ENCODE data around the gene HS3ST3B1.
A peak's percentile ranks its signal among the peaks of the same experiment; 100 is the strongest.

The HS3ST3B1 gene

DNA sequence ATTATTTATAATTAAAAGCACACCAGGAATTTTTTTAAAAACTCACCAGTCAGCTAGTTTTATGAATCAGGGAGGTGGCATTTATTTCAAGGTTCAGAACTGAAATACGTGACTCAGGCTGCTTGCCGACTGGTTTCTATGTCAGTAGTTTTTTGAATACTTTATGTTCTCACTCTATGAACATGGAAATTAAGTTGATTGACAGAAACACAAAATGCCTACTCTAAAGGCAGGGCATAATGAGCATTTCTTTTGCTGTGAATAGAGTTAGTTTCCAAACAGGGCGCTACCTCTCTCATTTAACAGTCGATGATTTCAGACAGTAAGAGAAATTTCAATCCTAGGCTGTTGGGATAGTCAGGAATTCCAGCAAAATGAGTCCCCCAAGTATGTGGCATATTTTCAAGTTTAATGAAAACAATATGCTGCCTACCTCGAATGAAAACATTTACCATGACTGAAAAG is 6.7 kb downstream of the HS3ST3B1 start:
- TF ChIP-seq, protein P1, sequence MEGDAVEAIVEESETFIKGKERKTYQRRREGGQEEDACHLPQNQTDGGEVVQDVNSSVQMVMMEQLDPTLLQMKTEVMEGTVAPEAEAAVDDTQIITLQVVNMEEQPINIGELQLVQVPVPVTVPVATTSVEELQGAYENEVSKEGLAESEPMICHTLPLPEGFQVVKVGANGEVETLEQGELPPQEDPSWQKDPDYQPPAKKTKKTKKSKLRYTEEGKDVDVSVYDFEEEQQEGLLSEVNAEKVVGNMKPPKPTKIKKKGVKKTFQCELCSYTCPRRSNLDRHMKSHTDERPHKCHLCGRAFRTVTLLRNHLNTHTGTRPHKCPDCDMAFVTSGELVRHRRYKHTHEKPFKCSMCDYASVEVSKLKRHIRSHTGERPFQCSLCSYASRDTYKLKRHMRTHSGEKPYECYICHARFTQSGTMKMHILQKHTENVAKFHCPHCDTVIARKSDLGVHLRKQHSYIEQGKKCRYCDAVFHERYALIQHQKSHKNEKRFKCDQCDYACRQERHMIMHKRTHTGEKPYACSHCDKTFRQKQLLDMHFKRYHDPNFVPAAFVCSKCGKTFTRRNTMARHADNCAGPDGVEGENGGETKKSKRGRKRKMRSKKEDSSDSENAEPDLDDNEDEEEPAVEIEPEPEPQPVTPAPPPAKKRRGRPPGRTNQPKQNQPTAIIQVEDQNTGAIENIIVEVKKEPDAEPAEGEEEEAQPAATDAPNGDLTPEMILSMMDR (IDR thresholded peaks at IDR 0.05; ENCODE audit: low read depth, low read length, missing control alignments) = no peak
- H3K4me3 ChIP-seq (replicated peaks; ENCODE audit: low read depth, low read length) = peak overlapping the region; percentile 40; the same call in 1 of the 2 replicates
- DNase-seq (ENCODE audit: extremely low read depth, low read depth) = no peak

DNA sequence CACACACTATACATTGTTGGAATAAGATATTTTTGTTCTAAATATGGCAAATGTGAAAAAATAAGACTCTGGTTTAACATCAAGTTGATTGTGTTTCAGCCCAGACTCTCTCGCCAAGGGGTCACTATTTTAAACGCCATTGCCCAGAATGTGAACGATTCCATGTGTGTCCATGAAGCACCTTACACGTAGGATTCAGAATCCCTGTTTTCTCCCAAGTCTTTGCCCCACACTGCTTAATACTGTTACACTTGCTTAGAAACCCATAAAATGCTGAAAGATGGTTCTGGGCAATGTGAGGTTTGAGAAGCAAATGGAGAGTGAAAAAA is 7.7 kb downstream of the HS3ST3B1 start:
- TF ChIP-seq, protein P1 (IDR thresholded peaks at IDR 0.05; ENCODE audit: low read depth, low read length, missing control alignments) = no peak
- H3K4me3 ChIP-seq (replicated peaks; ENCODE audit: low read depth, low read length) = peak overlapping the region; percentile 40
- no peak for DNase-seq (ENCODE audit: extremely low read depth, low read depth)

DNA sequence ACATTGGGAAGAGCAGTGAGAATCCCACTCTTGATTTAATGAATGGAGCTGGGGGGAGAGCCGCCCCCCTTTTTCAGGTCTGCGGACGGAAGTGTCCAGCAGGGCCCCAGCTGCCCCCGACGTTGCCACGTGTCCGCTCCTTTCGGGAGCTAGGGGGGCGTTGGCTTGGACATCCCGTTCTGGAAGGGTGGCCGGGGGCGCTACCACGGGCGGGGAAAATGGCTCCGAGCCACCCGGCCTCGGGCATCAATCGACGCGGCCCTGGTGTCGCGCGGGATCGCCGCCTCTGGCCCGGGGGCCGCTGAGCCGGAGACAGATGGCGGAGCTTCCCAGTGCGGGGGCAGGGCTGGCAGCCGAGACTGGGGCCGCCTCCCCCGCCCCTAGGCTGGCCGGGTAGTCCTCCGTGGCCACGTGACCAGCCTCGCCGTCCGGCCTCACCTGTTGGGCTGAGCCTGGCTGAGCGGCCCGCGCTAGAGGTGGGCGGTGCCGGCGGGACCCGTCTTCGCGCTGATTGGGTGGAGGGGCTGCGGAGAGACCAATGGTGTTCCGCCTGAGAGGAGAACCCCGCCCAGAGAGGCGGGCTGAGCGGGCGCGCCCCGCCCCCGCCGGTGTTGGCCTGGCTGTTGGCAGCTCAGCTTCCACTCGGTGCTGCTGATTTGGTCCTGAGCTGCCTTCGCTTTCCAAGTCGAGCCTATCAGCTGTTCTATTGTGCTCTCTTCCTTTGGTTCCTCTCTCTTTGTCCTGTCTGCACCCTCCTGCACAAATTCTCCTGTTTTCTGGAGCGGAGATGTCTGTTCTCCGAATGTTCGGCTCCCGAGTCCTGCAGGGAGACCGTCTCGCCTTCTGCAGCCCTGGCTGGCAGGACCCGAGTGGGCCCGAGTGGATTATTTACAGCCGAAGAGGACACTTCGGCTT is 8.3 kb downstream of the HS3ST3B1 start:
- H3K4me3 ChIP-seq (replicated peaks; ENCODE audit: low read depth, low read length) = peak overlapping the region; percentile 40
- no peak for DNase-seq (ENCODE audit: extremely low read depth, low read depth)
- TF ChIP-seq, protein P1 (IDR thresholded peaks at IDR 0.05; ENCODE audit: low read depth, low read length, missing control alignments) = no peak

DNA sequence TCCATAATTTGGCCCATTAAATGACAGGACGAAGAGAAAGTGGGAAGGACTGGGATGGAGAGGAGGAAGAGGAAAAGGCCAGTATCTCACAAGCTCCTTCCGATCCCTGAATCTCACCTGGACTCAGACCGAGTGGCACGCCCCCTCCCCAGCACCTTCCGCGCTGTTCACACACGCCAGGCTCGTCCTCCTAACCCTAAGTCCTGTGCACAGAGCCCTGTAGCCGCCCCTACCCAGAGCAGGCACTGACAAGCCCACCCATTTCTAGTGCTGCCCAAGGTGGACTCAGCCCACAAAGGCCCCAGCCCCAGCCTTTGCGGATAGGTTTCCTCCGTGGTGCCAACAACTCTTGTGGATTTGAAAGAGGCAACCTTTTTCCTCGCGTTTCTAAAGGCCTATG is 9.2 kb downstream of the HS3ST3B1 start:
- no peak overlapping the region; the same call in 1 of the 2 replicates for H3K4me3 ChIP-seq (replicated peaks; ENCODE audit: low read depth, low read length)

DNA sequence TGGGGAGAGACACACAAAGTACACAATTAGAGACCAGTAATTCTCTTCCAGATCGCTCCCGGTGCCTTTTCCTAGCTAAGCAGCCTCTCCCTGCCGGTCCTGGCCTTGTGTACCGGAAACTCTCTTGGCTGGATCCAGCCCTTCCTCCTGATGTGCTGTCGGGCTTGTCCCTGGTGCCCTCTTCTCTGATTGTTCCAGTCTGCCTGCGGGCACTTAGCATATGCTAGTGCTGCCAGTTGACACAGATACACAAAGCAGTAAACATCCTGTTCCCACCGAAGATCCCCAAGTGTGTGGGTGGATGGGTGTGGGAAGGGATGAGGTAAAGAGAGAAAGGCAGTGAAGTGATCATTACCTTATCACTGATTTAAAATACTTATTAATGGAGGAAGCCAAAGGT is 9.7 kb downstream of the HS3ST3B1 start:
- H3K4me3 ChIP-seq (replicated peaks; ENCODE audit: low read depth, low read length) = no peak overlapping the region
- TF ChIP-seq, protein P1 (IDR thresholded peaks at IDR 0.05; ENCODE audit: low read depth, low read length, missing control alignments) = no peak
- no peak for DNase-seq (ENCODE audit: extremely low read depth, low read depth)

More for the DNA sequence above, 9.2 kb downstream of the HS3ST3B1 start:
- TF ChIP-seq, protein P1 (IDR thresholded peaks at IDR 0.05; ENCODE audit: low read depth, low read length, missing control alignments) = no peak
- DNase-seq (ENCODE audit: extremely low read depth, low read depth) = no peak

DNA sequence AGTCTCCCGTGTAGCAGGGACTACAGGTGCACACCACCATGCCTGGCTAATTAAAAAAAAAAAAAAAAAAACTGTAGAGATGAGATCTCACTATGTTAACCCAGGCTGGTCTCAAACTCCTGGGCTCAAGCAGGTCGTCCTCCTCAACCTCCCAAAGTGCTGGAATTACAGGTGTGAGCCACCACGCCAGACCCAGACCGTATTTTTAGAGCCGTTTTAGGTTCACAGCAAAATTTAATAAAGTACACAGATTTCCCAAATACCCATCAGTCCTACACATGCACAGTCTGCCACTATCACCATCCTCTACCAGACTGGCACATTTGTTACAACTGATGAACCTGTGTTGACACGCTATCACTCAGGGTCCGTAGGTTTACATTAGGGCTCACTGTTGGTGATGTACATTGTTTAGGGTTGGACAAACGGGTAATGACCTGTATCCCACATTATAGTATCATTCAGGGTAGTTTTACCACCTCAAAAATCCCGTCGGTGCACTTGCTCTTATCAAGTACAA is 10.4 kb downstream of the HS3ST3B1 start:
- H3K4me3 ChIP-seq (replicated peaks; ENCODE audit: low read depth, low read length) = no peak overlapping the region
- TF ChIP-seq, protein P1 (IDR thresholded peaks at IDR 0.05; ENCODE audit: low read depth, low read length, missing control alignments) = no peak
- DNase-seq (ENCODE audit: extremely low read depth, low read depth) = no peak
